GM21447 (cell line): ENCODE measurements around the gene TSGA10.
A peak's percentile ranks its signal among the peaks of the same experiment; 100 is the strongest.
"Not testable (repeated sequence)": the region's sequence is repeated elsewhere in the genome, so short reads cannot be mapped to it uniquely, and the experiment has no call there.

Experiments
- ATAC-seq: cut with Tn5 transposase; IDR thresholded peaks from one replicate; pipeline ENCODE4 v1.9.1; 2021; ENCODE audit not compliant: unreplicated experiment

The TSGA10 gene

GRCh38 chr2:99154643-99155536 is at the start of gene TSGA10, which contains the start of gene LIPT1:
TSS of gene TSGA10 (minus strand) at chr2:99154942. CDS start at chr2:99109439, 45,503 bp downstream.
TSS of gene LIPT1 (plus strand) at chr2:99154967. CDS start at chr2:99161958, 6,991 bp downstream.
- peak; percentile 95 for ATAC-seq

- no peak for ATAC-seq
Observed at GRCh38 chr2:99201959-99202678, 47.4 kb upstream of the TSGA10 start.

GRCh38 chr2:99200076-99200800 is 45.5 kb upstream of the TSGA10 start:
- ATAC-seq, result no peak

- ATAC-seq, result no peak
Observed at GRCh38 chr2:99198103-99198841, 43.5 kb upstream of the TSGA10 start.

GRCh38 chr2:99192364-99192763 is 37.6 kb upstream of the TSGA10 start:
- ATAC-seq, result not testable (repeated sequence)

GRCh38 chr2:99190548-99190947 is 35.8 kb upstream of the TSGA10 start:
- ATAC-seq, result no peak

GRCh38 chr2:99188357-99188756 is 33.6 kb upstream of the TSGA10 start:
- no peak for ATAC-seq

- no peak for ATAC-seq
Observed at GRCh38 chr2:99187011-99187410, 32.3 kb upstream of the TSGA10 start.

- no peak for ATAC-seq
Observed at GRCh38 chr2:99184811-99185210, 30.1 kb upstream of the TSGA10 start.

GRCh38 chr2:99183025-99183424 is 28.3 kb upstream of the TSGA10 start:
- no peak for ATAC-seq

- no peak for ATAC-seq
Observed at GRCh38 chr2:99181624-99182000, 26.9 kb upstream of the TSGA10 start.

- ATAC-seq, result peak; percentile 93
Observed at GRCh38 chr2:99180755-99181623, 26.2 kb upstream of the TSGA10 start, which contains the start of the genes MITD1 and MRPL30. TSS of gene MITD1 (minus strand) at chr2:99181058. CDS start at chr2:99180981, 77 bp downstream. TSS of gene MRPL30 (plus strand) at chr2:99181184. CDS start at chr2:99186204, 5,020 bp downstream.

- ATAC-seq, result no peak
Observed at GRCh38 chr2:99171377-99172140, 16.8 kb upstream of the TSGA10 start.

GRCh38 chr2:99169534-99169933 is 14.8 kb upstream of the TSGA10 start:
- ATAC-seq, result no peak

- no peak for ATAC-seq
Observed at GRCh38 chr2:99166218-99166617, 11.5 kb upstream of the TSGA10 start.

GRCh38 chr2:99159594-99159993 is 4.9 kb upstream of the TSGA10 start:
- ATAC-seq, result no peak

- ATAC-seq, result no peak
Observed at GRCh38 chr2:99158599-99158998, 3.9 kb upstream of the TSGA10 start.

- no peak for ATAC-seq
Observed at GRCh38 chr2:99156891-99157290, 2.1 kb upstream of the TSGA10 start.
